GM12892 (cell line): ENCODE measurements around the gene OR4C3.

Source experiments
- POLR2A ChIP-seq: IDR thresholded peaks from 2 replicates; pipeline ENCODE4 v1.6.1; 2011; ENCODE audit warnings: low read depth, low read length, control low read depth
- POLR2AphosphoS5 ChIP-seq: IDR thresholded peaks from 2 replicates; pipeline ENCODE4 v1.6.1; 2011; ENCODE audit warnings: low read depth, low read length, control low read depth
- TAF1 ChIP-seq: IDR thresholded peaks from 2 replicates; pipeline ENCODE4 v1.6.1; 2011; ENCODE audit warnings: low read depth, mild to moderate bottlenecking, control low read depth, low read length, borderline replicate concordance

DNA sequence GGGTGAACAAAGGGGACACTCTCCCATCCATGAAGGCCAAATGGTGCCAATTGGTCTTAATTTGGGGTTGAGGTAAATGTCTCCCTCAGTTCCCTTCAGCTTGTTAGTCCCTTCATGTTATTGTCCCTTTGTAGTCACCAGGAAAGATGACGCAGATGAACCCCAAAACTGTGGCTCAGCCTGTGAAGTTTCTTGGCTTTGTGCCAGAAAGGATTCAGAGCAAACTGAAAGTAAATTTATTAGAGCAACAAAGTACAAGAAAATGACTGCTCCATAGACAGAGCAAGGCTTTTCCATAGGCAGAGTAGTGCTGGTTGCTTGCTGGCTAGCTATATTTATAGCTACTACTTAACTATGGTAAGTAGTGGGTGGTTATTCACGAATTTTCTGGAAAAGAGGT, 16.7 kb downstream of the OR4C3 start:
- TF ChIP-seq POLR2AphosphoS5 (no peak), POLR2A (no peak), TAF1 (no peak)
